SHP77 treated with DMSO at 0.1 percent for 48 hours (cell line): ENCODE data around the gene PCBP1.
"Not testable (repeated sequence)": the region's sequence is repeated elsewhere in the genome, so short reads cannot be mapped to it uniquely, and the experiment has no call there.

Experiments
- DNase-seq: peaks from one replicate; lab custom pipeline; 2025; lab: John Stamatoyannopoulos, UW

The PCBP1 gene

GRCh38 chr2:70099270-70099669, 12.0 kb downstream of the PCBP1 start:
- no peak for DNase-seq

DNA sequence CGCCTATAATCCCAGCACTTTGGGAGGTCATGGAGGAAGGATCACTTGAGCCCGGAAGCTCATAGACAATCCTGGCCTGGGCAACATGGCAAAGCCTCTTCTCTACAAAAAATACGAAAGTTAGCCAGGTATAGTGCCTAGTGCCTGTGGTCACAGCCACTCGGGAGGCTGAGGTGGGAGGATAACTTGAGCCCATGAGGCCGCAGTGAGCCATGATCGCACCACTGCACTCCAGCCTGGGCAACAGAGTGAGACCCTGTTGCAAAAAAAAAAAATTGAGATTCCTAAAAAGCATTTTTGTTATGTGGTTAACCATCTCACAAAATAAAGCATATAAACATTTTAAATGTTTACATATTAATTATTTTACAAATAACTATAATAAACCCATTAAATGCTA, 13.9 kb downstream of the PCBP1 start:
- no peak for DNase-seq

DNA sequence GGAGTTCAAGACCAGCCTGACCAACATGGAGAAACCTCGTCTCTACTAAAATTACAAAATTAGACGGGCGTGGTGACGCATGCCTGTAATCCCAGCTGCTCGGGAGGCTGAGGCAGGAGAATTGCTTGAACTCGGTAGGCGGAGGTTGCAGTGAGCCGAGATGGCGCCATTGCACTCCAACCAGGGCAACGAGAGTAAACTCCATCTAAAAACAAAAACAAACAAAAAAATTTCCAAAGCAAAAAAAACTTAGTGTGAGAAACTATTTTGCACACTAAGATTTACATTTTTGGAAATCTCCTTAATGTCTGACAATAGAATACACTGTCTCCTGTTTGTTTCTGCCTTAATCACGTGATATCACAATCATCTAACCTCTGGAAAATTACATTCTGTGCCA, 14.4 kb downstream of the PCBP1 start:
- not testable (repeated sequence) for DNase-seq

GRCh38 chr2:70102323-70102905, 15.1 kb downstream of the PCBP1 start:
- not testable (repeated sequence) for DNase-seq

DNA sequence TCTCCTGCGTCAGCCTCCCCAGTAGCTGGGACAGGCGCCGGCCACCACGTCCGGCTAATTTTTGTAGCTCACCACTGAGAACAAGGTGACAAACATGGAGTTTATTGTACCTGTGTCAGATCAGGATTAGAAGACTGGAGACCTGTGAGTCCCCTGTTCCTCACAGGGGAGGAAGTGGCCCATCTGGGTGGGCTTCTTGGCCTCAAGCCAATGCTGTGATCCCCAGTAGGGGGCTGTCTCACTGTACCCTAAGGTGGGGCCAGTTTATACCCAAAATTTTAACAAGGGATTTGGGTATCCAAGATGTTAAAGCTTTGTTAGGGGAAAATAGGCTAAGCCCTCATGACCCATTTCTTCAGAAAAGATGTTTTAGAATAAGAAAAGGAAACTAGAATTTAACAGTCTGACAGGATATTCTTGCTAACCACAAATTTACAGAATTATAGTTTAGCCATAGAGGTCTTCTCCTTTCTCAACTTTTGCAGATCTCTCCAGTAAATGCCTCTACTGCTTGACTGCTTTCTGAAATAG, 16.3 kb downstream of the PCBP1 start:
- no peak for DNase-seq

DNA sequence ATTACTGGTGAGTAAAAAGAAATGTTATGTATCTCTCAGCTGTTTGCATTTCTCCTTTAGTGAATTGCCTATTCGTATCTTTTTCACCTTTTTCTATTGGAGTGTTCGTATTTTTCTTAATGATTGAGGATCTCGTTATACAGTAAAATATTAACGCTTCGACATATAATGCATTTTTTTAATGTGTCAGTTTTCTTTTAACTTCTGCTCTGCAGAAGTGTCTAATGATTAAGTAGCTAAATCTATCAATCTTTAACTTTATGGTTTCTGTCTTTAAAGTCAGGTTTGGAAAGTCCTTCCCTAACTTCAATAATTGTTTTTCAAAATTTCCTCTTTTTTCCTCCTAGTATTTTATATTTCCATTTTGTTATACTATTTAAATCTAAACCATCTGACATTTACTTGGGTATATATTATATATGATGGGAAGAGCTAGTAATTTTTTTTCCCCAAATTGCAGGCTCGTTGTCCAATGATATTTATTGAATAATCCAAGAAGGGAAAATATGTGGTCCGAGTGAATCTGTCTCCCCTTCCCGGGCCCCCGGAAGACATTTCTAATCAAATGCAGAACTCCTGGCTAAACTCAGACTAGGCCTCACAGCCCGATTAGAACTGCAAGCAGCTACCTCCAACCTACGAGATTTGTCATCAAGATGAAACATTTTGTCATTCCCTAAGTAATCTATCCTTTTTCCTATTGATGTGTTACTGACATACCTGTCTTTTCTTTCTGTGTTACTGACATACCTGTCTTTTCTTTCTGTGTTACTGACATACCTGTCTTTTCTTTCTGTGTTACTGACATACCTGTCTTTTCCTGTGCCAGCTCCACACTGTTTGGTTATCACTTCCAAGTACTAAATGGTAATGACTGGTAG, 17.2 kb downstream of the PCBP1 start:
- peak; percentile 35 for DNase-seq

GRCh38 chr2:70106138-70106537, 18.9 kb downstream of the PCBP1 start:
- DNase-seq: not testable (repeated sequence)

GRCh38 chr2:70110397-70110796, 23.1 kb downstream of the PCBP1 start:
- not testable (repeated sequence) for DNase-seq

GRCh38 chr2:70111752-70112591, 24.7 kb downstream of the PCBP1 start:
- no peak for DNase-seq

- DNase-seq: no peak
These were observed 26.2 kb downstream of the PCBP1 start for GRCh38 chr2:70113359-70114070.

DNA sequence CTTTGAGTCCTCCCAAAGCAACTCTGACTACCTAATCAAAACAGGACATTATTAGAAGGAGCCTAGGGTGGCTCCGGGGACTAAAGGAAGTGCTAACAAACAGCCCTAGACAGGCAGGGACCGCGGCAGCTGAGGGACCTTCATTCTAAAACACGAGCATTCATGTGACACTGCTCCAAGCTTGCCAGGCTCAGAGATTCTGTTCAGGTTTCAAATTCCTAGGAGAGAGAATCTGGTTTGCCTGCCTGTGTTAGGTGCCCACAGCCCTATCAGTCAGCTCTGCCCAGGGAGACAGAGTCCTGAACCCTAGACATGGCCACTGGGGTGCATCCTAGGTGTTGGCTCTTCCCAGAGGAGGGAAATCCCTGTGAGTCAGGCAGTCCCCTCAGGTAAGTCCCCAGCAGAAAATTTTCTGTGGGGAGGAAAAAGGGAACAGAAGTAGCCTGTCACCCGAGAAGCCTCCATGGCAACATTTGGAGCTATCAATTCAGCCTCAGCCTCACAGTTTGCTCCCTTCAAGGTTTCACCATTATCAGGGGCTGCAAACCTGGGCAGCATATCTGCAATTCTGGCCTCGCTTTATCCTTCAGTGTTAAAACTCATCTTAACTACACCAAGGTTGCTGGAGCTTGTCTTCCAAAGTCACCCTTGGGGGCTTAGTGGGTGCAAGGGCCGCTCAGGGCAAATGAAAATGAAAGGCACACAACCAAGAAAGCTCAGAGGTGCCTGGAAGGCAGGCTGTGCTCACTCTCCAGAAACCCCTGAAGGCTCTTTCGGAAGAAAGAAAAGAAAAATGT, 28.6 kb downstream of the PCBP1 start:
- no peak for DNase-seq

- no peak for DNase-seq
These were observed 29.8 kb downstream of the PCBP1 start for GRCh38 chr2:70116936-70117552.

DNA sequence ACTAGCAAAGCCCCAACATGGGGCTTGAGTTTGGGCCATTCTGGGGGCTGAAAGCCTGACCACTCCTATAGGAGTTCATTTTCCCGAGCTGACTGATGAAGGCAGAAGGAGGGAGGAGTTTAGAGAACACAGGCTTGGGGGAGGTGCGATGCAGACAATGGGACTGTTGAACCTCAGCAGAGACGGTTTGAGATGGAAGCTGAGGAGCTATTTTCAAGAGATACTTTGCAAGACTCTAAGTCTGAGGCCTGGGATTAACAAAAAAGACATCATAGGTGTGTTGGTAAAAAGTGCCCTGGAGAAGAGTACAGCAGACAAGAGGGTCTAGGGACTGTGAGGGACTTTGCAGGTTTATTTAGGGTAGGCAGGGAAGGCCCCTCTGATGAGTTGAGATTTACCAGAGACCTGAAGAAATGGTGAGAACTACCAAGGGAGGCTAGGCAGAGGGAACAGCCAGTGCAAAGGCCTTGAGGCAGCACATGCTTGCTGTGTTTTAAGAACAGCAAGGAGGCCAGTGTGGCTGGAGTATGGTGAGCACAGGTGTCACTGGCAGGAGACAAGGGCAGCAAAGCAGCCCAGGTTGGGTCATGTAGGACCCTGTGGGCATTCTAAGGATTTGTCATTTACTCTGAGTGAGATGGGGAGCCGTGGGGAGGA, 31.6 kb downstream of the PCBP1 start:
- no peak for DNase-seq

DNA sequence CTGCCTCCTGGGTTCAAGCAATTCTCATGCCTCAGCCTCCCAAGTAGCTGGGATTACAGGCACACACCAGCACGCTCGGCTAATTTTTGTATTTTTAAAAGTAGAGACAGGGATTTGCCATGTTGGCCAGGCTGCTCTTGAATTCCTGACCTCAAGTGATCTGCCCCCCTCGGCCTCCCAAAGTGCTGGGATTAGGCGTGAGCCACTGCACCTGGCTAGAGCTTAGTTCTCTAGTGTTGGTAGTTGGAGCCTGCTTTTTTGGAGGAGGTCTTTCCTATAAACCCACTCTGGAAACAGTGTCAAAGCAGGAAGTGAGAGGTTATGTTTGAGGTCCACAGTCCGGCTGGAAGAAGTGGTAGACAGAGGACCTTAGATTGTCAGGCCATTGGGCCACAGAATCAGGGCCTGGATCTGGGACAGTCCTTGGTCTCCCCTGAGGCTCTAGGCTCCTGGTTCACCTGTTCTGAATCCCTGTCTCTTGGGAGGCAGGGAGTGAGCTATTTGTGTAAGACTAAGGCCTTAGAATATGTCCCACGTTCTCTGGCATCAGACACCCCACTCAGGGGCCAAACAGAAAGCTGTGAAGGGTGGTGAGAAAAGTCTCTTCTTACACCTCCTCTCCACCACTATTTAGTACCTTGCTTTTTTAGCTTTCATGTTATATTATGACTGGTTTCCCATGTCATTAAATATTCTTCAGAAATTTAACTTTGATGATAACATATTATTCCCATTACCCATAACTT, 34.5 kb downstream of the PCBP1 start:
- no peak for DNase-seq

DNA sequence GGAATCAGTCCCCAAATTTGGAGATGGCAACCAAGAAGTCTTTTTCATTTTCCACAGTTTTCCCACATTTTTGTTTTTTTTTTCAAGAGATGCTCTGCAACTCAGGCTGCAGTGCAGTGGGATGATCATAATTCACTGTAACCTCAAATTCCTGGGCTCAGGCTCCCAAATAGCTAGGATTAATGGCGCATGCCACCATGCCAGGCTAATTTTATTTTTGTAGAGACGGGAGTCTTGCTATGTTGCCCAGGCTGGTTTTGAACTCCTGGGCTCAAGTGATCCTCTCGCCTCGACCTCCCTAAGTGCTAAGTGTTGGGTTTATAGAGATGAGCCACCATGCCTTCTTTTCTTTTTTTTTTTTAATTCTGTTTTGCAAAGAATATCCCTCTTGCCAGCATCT, 35.2 kb downstream of the PCBP1 start:
- DNase-seq: no peak

- DNase-seq: no peak
These were observed 36.0 kb downstream of the PCBP1 start for GRCh38 chr2:70123051-70123828.

GRCh38 chr2:70123829-70124116, 36.5 kb downstream of the PCBP1 start:
- no peak for DNase-seq

DNA sequence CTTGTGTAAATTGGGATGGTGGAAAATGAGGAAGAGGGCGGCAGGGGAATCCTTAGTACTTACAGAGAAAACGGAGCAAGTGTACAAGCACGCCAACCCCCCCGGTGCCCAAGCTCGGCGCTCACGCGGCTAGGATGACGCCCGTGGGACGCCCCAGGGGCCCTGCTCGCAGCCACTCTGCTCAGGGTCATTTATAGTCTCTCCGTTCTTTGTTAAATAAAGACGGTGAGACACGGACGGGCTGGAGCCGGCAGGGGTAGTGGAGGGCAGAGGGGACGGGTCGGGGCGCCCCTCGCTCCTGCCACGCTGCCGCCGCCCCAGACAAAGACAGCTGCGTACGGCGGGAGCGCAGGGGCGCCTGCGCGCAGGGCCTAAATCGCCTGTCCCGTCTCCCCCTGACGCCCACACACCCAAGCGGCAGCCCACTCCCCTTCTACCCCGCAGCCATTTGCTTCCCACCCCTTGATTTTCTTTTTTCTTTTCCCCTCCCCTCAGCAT, 37.8 kb downstream of the PCBP1 start:
- DNase-seq: no peak
